Astrocyte (in vitro differentiated cells and primary cell): Measurements from ENCODE around the gene POLR1G. TPM values are rescaled to one million over a fixed set of nuclear protein-coding genes. Genes with fewer than 3 reads are reported as not detected.

Experiments
- DNase-seq: peaks from one replicate; pipeline ENCODE4 v3.0.0-alpha.2; 2010; ENCODE audit warnings: low read depth
- FAIRE-seq: peaks from 2 replicates; lab custom pipeline; 2011; peaks lifted over from hg19 to GRCh38; lab: Jason Lieb, UNC
- H2AFZ ChIP-seq: 2 replicates; pipeline ENCODE4 v1.6.0; 2012; ENCODE audit warnings: low read depth, low read length, inconsistent platforms
- H3K27ac ChIP-seq: 2 replicates; pipeline ENCODE4 v1.5.1; 2011; ENCODE audit warnings: low read depth, low read length, inconsistent platforms
- H3K27me3 ChIP-seq: 2 replicates; pipeline ENCODE4 v1.6.0; 2011; ENCODE audit warnings: low read length, inconsistent platforms; ENCODE audit not compliant: insufficient read depth
- H3K36me3 ChIP-seq: 2 replicates; pipeline ENCODE4 v1.5.1; 2011; ENCODE audit warnings: low read length, inconsistent platforms; ENCODE audit not compliant: insufficient read depth
- H3K4me1 ChIP-seq: 2 replicates; pipeline ENCODE4 v1.5.1; 2011; ENCODE audit warnings: low read length, inconsistent platforms; ENCODE audit not compliant: insufficient read depth
- H3K4me2 ChIP-seq: 2 replicates; pipeline ENCODE4 v1.6.0; 2012; ENCODE audit warnings: low read length, inconsistent platforms
- H3K4me3 ChIP-seq: 2 replicates; pipeline ENCODE4 v1.5.1; 2011; ENCODE audit warnings: low read depth, mild to moderate bottlenecking, low read length, inconsistent platforms; ENCODE audit not compliant: insufficient read depth
- H3K79me2 ChIP-seq: 2 replicates; pipeline ENCODE4 v1.6.0; 2012; ENCODE audit warnings: mild to moderate bottlenecking, low read length, inconsistent platforms; ENCODE audit not compliant: insufficient read depth
- H3K9ac ChIP-seq: 2 replicates; pipeline ENCODE4 v1.6.0; 2012; ENCODE audit warnings: mild to moderate bottlenecking, low read length, inconsistent platforms
- H3K9me3 ChIP-seq: 2 replicates; pipeline ENCODE4 v1.5.1; 2012; ENCODE audit warnings: low read depth, mild to moderate bottlenecking, low read length, inconsistent platforms; ENCODE audit not compliant: insufficient read depth
- H4K20me1 ChIP-seq: 2 replicates; pipeline ENCODE4 v1.6.0; 2012; ENCODE audit warnings: low read length, inconsistent platforms; ENCODE audit not compliant: insufficient read depth
- H3K27ac Mint-ChIP-seq: one replicate; pipeline ENCODE4 v1.8.0; 2021; ENCODE audit warnings: mild to moderate bottlenecking, mixed read lengths; ENCODE audit not compliant: unreplicated experiment
- H3K27me3 Mint-ChIP-seq: one replicate; pipeline ENCODE4 v1.8.0; 2021; ENCODE audit warnings: low read depth, mixed read lengths; ENCODE audit not compliant: unreplicated experiment
- H3K36me3 Mint-ChIP-seq: one replicate; pipeline ENCODE4 v1.8.0; 2021; ENCODE audit warnings: low read depth, mixed read lengths; ENCODE audit not compliant: unreplicated experiment
- H3K4me1 Mint-ChIP-seq: one replicate; pipeline ENCODE4 v1.8.0; 2021; ENCODE audit warnings: low read depth, mixed read lengths; ENCODE audit not compliant: unreplicated experiment
- H3K4me3 Mint-ChIP-seq: one replicate; pipeline ENCODE4 v1.8.0; 2021; ENCODE audit warnings: mild to moderate bottlenecking, moderate library complexity, mixed read lengths; ENCODE audit not compliant: unreplicated experiment
- H3K9me3 Mint-ChIP-seq: one replicate; pipeline ENCODE4 v1.8.0; 2021; ENCODE audit warnings: mild to moderate bottlenecking, mixed read lengths; ENCODE audit not compliant: unreplicated experiment
- CTCF ChIP-seq: IDR thresholded peaks from 2 replicates; pipeline ENCODE4 v1.5.1; 2011; ENCODE audit warnings: low read depth, mild to moderate bottlenecking, inconsistent platforms, low read length, moderate library complexity; ENCODE audit not compliant: insufficient read depth
- EZH2 ChIP-seq: IDR thresholded peaks from 2 replicates; pipeline ENCODE4 v1.6.1; 2012; ENCODE audit warnings: mild to moderate bottlenecking, low read length, inconsistent platforms; ENCODE audit not compliant: insufficient read depth
- total RNA-seq: library from RNA; stranded (reverse); gene quantifications from 2 replicates; pipeline ENCODE4 v1.2.1, GENCODE V29; 2021

POLR1G gene
- total RNA-seq, 1 donor from 2014 or later, result 12.8 TPM

- H3K79me2 ChIP-seq, result no peaks in the 10 kb centered on the region
- peaks cover 10% of the 10 kb centered on the region for H3K4me1 Mint-ChIP-seq
- FAIRE-seq (no peak), DNase-seq (peak; percentile 64)
- H3K9ac ChIP-seq, result peak overlapping the region; percentile 99
- H3K4me2 ChIP-seq, result peak overlapping the region; percentile 97
- peak overlapping the region; percentile 13 for H3K4me3 ChIP-seq
- peaks cover 29% of the 10 kb centered on the region for H3K4me1 ChIP-seq
- H3K27ac Mint-ChIP-seq, result peak overlapping the region; percentile 91
- H2AFZ ChIP-seq, result peak overlapping the region; percentile 15
- no peaks in the 10 kb centered on the region for H3K27me3 ChIP-seq
- no peaks in the 10 kb centered on the region for H3K9me3 Mint-ChIP-seq
- peak overlapping the region; percentile 71 for H3K27ac ChIP-seq
- H3K9me3 ChIP-seq, result no peaks in the 10 kb centered on the region
- H3K36me3 ChIP-seq, result no peaks in the 10 kb centered on the region
- H3K4me3 Mint-ChIP-seq, result peak overlapping the region; percentile 60
- no peaks in the 10 kb centered on the region for H3K27me3 Mint-ChIP-seq
- no peak for TF ChIP-seq EZH2
- TF ChIP-seq CTCF, result no peak
- no peaks in the 10 kb centered on the region for H4K20me1 ChIP-seq
- no peaks in the 10 kb centered on the region for H3K36me3 Mint-ChIP-seq
Observed at GRCh38 chr19:45444318-45445041, 38.0 kb downstream of the POLR1G start.

- FAIRE-seq, result no peak
- H3K4me2 ChIP-seq, result no peak overlapping the region
- H3K9ac ChIP-seq, result peak overlapping the region; percentile 99
- H3K27me3 ChIP-seq, result no peaks in the 10 kb centered on the region
- H3K4me1 ChIP-seq, result peaks cover 33% of the 10 kb centered on the region
- no peak for DNase-seq
- no peak overlapping the region for H3K27ac ChIP-seq
- H3K36me3 ChIP-seq, result no peaks in the 10 kb centered on the region
- peak overlapping the region; percentile 0 for H3K4me3 Mint-ChIP-seq
- H3K36me3 Mint-ChIP-seq, result no peaks in the 10 kb centered on the region
- no peak for TF ChIP-seq EZH2
- no peak for TF ChIP-seq CTCF
- no peaks in the 10 kb centered on the region for H3K79me2 ChIP-seq
- H3K27me3 Mint-ChIP-seq, result no peaks in the 10 kb centered on the region
- H3K9me3 Mint-ChIP-seq, result no peaks in the 10 kb centered on the region
- H3K27ac Mint-ChIP-seq, result peak overlapping the region; percentile 91
- H2AFZ ChIP-seq, result no peak overlapping the region
- no peaks in the 10 kb centered on the region for H4K20me1 ChIP-seq
- H3K4me1 Mint-ChIP-seq, result peaks cover 10% of the 10 kb centered on the region
- no peaks in the 10 kb centered on the region for H3K9me3 ChIP-seq
- H3K4me3 ChIP-seq, result no peak overlapping the region
Observed at GRCh38 chr19:45445139-45445538, 38.7 kb downstream of the POLR1G start.

DNA sequence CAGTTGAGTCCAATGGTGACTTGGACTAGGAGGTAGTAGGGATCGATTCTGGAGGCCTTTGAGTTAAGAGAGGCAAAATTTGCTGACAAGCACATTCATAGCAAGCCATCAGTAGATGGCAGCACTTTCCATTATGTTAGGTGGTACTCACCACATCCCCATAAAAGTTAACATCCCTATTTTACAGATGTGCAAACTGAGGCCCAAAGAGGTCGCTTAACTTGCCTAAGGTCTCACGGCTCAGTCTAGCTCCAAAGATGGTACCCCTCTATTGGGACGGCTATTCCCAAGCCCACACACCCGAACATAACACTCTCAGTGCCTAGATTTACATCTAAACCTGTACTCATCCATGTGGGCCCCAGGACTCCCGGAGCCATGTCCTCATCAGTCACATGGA, 39.9 kb downstream of the POLR1G start:
- Histone ChIP-seq H3K4me3 (no peak overlapping the region), H3K9ac (no peak overlapping the region), H3K79me2 (no peaks in the 10 kb centered on the region), H3K4me1 (peaks cover 37% of the 10 kb centered on the region), H3K27ac (no peak overlapping the region), H3K36me3 (no peaks in the 10 kb centered on the region), H3K27me3 (no peaks in the 10 kb centered on the region), H2AFZ (no peak overlapping the region), H3K4me2 (no peak overlapping the region), H3K9me3 (no peaks in the 10 kb centered on the region), H4K20me1 (no peaks in the 10 kb centered on the region)
- Mint-ChIP-seq H3K4me1 (peaks cover 12% of the 10 kb centered on the region), H3K9me3 (no peaks in the 10 kb centered on the region), H3K4me3 (peak overlapping the region; percentile 34), H3K27ac (peak overlapping the region; percentile 12), H3K27me3 (no peaks in the 10 kb centered on the region), H3K36me3 (no peaks in the 10 kb centered on the region)
- DNase-seq, result no peak
- TF ChIP-seq CTCF, result peak; percentile 48
- no peak for TF ChIP-seq EZH2
- FAIRE-seq, result no peak
